Stimulated activated CD8-positive, alpha-beta memory T cell treated with anti-CD3 and anti-CD28 coated beads, Interleukin-15, amount 100 ng/mL, for 48 hours (primary cell): ENCODE results near the gene PLEKHA7.
"Not testable (repeated sequence)": the region's sequence is repeated elsewhere in the genome, so short reads cannot be mapped to it uniquely, and the experiment has no call there.

Experiments
- DNase-seq, 2 donors: peaks; one replicate each; pipeline ENCODE4 v3.0.0-alpha.2; 2020; ENCODE audit warnings: low read depth in 2 of 2

Gene PLEKHA7

DNA sequence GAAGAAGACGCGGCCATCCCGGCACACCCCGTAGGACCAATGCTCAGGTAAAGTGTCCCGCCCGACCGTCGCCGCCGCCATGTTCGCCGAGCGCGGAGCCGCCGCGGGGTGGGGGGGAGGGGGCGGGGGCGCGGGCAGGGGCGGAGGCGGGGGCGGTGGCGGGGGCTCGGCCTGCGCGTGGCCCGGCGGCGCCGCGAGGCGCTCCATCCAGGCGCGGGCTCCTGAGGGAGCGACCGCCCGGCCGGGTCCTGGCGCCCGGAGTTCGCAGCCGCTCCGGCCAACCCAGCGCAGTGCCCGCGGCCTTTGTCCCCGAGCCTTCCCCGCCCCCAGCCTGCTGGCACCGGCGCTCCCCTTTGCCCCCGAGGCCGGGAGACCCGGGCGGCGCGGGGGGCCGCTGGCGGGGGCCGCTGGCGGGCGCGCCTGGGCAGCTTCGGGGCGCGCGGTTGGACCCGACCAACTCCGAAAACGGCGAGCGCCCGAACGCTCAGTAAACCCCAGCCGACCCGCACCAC lies at the start of gene PLEKHA7:
Gene PLEKHA7, minus strand, starts transcription at position 94 of the 512 bp plus-strand sequence. Its CDS starts 13 bp downstream, at position 81.
- no peak for DNase-seq

GRCh38 chr11:17063171-17064002 lies 49.2 kb upstream of the PLEKHA7 start:
- DNase-seq: peak in 1 of 2 donors; percentile 34

DNA sequence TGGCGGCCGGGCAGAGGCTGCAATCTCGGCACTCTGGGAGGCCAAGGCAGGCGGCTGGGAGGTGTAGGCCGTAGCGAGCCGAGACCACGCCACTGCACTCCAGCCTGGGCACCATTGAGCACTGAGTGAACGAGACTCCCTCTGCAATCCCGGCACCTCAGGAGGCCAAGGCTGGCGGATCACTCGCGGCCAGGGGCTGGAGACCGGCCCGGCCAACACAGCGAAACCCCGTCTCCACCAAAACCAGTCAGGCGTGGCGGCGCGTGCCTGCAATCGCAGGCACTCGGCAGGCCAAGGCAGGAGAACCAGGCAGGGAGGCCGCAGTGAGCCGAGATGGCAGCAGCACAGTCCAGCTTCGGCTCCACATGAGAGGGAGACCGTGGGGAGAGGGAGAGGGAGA lies 36.9 kb upstream of the PLEKHA7 start:
- not testable (repeated sequence) for DNase-seq

DNA sequence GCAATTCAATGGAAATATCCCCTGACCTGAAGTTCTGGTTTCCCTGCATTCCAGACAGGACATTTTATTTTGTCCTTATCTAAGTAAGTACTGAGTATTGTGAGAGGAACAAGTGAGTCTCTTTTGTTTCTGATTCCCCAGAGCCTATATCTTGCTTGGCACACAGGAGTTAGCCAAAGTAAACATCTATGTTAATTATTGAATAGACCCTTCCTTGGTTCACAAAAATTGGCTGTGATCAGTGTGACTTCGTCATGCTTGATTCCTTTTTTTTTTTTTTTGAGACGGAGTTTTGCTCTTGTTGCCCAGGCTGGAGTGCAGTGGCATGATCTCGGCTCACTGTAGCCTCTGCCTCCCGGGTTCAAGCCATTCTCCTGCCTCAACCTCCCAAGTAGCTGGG lies 34.3 kb upstream of the PLEKHA7 start:
- DNase-seq: not testable (repeated sequence)

DNA sequence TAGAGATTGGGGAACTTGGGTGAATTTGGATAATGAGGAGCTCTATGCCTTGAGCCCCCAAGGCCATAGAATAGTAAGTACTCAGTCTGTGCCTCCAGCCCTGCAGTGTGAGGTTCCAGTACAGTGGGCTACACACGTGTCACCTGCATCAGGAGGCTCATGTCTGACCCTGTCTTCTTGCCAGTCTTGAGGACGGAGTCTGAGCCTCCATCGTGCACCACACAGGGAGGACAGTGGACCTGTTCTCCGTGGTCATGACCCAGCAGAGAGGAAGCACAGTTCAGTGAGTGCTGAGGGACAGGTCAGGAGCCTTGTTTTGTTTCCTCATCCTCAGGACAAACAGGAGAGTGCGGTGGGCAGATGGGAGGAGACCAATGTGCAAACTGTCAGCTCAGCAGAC lies 32.5 kb upstream of the PLEKHA7 start:
- no peak for DNase-seq

- DNase-seq: no peak
Measured at GRCh38 chr11:17036666-17037658, 22.7 kb upstream of the PLEKHA7 start.

DNA sequence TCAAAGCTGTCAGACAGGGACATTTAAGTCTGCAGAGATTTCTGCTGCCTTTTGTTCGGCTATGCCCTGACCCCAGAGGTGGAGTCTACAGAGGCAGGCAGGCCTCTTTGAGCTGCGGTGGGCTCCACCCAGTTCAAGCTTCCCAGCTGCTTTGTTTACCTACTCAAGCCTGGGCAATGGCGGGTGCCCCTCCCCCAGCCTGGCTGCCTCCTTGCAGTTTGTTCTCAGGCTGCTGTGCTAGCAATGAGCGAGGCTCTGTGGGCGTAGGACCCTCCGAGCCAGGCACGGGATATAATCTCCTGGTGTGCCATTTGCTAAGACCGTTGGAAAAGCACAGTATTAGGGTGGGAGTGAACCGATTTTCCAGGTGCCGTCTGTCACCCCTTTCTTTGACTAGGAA lies 19.8 kb upstream of the PLEKHA7 start:
- DNase-seq: not testable (repeated sequence)

DNA sequence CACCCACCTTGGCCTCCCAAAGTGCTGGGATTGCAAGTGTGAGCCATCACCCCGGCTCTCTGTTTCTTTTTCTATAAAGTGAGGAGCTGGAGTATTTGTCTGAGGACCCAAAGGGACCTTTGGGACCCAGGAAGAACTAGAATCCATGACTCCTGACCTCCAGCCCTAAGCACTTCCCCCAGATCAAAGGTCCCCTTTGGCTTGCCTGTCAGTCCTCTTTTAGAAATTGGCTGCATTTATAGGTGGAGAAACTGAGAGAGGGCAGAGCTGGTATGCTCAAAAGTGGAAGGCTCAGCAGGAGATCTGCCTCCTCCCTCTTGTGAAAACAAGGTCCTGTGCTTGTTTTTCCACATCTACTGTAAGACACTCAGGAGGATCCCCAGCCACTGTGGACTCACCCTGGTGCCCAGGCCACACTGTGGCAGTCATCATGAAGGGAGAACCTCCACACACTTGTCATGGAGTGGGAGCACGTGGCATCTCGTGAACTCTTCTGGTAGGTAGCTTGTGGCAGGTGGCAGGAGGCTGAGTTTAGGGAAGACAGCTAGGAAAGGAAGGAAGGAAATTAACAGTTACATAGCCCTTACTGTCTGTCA lies 12.4 kb upstream of the PLEKHA7 start:
- no peak for DNase-seq

- DNase-seq: no peak
Measured at GRCh38 chr11:17024924-17025323, 10.7 kb upstream of the PLEKHA7 start.

DNA sequence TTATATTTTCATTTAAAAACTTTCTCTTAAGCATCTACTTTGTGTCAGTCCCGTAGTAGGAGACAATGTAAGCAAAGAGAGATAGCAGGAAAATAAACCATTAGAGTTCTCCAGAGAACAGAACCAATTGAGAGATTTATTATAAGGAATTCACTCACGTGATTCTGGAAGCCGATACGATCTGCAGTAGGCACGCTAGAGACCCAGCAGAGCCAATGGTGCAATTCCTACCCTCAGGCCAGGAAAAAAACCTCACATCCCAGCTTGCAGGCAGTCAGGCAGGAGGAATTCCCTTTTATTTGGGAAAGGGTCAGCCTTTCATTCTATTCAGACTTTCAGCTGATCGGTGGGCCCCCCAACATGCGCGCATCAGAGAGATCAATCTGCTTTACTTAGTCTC lies 7.3 kb upstream of the PLEKHA7 start:
- no peak for DNase-seq

- no peak for DNase-seq
Measured at GRCh38 chr11:17020831-17021230, 6.6 kb upstream of the PLEKHA7 start.

- DNase-seq: no peak
Measured at GRCh38 chr11:17019232-17019631, 5.0 kb upstream of the PLEKHA7 start.

DNA sequence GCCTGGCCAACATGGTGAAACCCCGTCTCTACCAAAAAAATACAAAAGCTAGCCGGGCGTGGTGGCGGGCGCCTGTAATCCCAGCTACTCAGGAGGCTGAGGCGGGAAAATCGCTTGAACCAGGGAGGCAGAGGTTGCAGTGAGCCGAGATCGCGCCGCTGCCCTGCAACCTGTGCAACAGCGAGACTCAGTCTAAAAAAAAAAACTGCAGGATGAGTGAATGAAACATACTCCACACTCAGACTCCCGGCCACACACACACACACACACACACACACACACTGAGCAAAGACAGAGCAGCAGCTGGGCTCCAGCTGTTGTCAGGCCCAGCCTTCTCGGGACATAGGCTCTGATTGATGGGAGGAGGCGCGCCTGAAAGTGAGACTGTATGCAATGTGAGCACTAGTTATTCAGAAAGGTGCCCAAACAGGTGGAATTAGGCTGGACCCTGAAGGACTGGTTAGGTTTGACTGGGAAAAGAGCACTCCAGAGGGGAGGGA lies 1.5 kb upstream of the PLEKHA7 start:
- no peak for DNase-seq

- peak in 1 of 2 donors; percentile 8 for DNase-seq
Measured at GRCh38 chr11:17014833-17015626, 816 bp upstream of the PLEKHA7 start.

- DNase-seq: no peak
Measured at GRCh38 chr11:17013548-17014320, 480 bp downstream of the PLEKHA7 start.

- no peak for DNase-seq
Measured at GRCh38 chr11:17012712-17013547, 1.3 kb downstream of the PLEKHA7 start.

DNA sequence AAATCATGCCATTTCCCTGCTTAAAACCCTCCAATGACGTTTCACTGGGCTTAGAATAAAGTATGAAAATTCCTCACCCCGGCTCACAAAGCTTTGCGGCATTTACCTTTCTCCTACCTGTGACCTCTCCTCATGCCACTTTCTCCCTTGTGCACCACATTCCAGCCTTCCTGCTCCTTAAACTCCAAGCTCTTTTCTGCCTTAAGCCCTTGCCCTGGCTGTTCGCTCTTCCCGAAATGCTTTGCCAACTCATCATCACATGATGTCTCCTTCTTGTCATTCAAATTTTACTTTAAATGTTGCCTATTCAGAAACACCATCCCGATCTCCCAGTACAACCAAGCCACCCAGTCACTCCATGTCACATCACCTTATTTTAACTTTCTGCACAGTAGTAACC lies 2.0 kb downstream of the PLEKHA7 start:
- no peak for DNase-seq

GRCh38 chr11:17010851-17011420 lies 3.3 kb downstream of the PLEKHA7 start:
- DNase-seq: no peak

- DNase-seq: no peak
Measured at GRCh38 chr11:17008099-17008498, 6.1 kb downstream of the PLEKHA7 start.
